ENCODE results near the gene CAV3. TPM values are rescaled to one million over a fixed set of nuclear protein-coding genes. Genes with fewer than 3 reads are reported as not detected.

CAV3 gene
- total and polyA plus RNA-seq, 9 donors, result 0.15 to 0.23 TPM; not detected in 7

GRCh38 chr3:8727605-8728512, 5.7 kb upstream of the CAV3 start:
- Histone ChIP-seq H3K27me3 (no peaks in the 10 kb centered on the region), H3K4me3 (no peak overlapping the region), H3K27ac (no peak overlapping the region), H3K9me3 (no peaks in the 10 kb centered on the region), H3K36me3 (no peaks in the 10 kb centered on the region), H3K4me1 (ENCODE audit: insufficient read depth) (no peaks in the 10 kb centered on the region)
- TF ChIP-seq, protein P1, sequence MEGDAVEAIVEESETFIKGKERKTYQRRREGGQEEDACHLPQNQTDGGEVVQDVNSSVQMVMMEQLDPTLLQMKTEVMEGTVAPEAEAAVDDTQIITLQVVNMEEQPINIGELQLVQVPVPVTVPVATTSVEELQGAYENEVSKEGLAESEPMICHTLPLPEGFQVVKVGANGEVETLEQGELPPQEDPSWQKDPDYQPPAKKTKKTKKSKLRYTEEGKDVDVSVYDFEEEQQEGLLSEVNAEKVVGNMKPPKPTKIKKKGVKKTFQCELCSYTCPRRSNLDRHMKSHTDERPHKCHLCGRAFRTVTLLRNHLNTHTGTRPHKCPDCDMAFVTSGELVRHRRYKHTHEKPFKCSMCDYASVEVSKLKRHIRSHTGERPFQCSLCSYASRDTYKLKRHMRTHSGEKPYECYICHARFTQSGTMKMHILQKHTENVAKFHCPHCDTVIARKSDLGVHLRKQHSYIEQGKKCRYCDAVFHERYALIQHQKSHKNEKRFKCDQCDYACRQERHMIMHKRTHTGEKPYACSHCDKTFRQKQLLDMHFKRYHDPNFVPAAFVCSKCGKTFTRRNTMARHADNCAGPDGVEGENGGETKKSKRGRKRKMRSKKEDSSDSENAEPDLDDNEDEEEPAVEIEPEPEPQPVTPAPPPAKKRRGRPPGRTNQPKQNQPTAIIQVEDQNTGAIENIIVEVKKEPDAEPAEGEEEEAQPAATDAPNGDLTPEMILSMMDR (IDR thresholded peaks at IDR 0.05), result no peak
- no peak for TF ChIP-seq POLR2A (IDR thresholded peaks at IDR 0.05)
- no peak for TF ChIP-seq EP300 (IDR thresholded peaks at IDR 0.05)
- no peak for DNase-seq
- WGBS, 3 donors, result 83 to 86% (median 84%) methylated on average over 9 of the region's 9 CpGs
- intact Hi-C loops (cut with DNase I), result no loop called here

GRCh38 chr3:8729479-8729878, 4.1 kb upstream of the CAV3 start:
- 96 to 99% (median 98%) methylated on average over 3 of the region's 3 CpGs for WGBS, 3 donors
- DNase-seq, result no peak
- H3K27me3 ChIP-seq, result no peaks in the 10 kb centered on the region
- H3K4me1 ChIP-seq (ENCODE audit: insufficient read depth), result no peaks in the 10 kb centered on the region
- H3K27ac ChIP-seq, result no peak overlapping the region
- intact Hi-C loops (cut with DNase I), result no loop called here
- H3K36me3 ChIP-seq, result no peaks in the 10 kb centered on the region
- TF ChIP-seq EP300 (IDR thresholded peaks at IDR 0.05), result no peak
- TF ChIP-seq, protein P1 (IDR thresholded peaks at IDR 0.05), result no peak
- no peak for TF ChIP-seq POLR2A (IDR thresholded peaks at IDR 0.05)
- H3K9me3 ChIP-seq, result no peaks in the 10 kb centered on the region
- no peak overlapping the region for H3K4me3 ChIP-seq

GRCh38 chr3:8730656-8731055, 2.9 kb upstream of the CAV3 start:
- Histone ChIP-seq H3K4me1 (ENCODE audit: insufficient read depth) (no peaks in the 10 kb centered on the region), H3K4me3 (no peak overlapping the region), H3K9me3 (no peaks in the 10 kb centered on the region), H3K27me3 (no peaks in the 10 kb centered on the region), H3K36me3 (no peaks in the 10 kb centered on the region), H3K27ac (no peak overlapping the region)
- TF ChIP-seq, protein P1 (IDR thresholded peaks at IDR 0.05), result no peak
- TF ChIP-seq POLR2A (IDR thresholded peaks at IDR 0.05) (no peak), EP300 (IDR thresholded peaks at IDR 0.05) (no peak)
- WGBS, 3 donors, result 51 to 60% (median 59%) methylated on average over 3 of the region's 3 CpGs
- no peak for DNase-seq
- intact Hi-C loops (cut with DNase I), result no loop called here

DNA sequence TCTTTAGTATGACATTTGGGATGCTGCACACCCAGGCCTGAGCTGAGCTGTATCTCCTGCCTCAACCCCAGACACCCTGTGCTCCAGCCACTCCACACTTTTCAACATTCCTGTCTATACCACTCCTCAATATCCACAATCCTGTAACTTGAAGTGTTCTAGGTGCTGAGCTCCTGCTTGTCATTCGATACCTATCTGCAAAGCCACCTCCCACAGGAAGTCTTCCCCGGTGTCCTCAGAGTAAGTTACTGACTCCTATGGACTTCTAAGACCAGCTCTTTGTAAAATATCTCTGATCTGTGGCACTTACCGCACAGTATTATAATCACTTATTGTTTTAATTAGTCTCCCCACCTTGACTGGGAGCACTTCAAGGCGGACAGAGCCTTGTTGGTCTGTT, 1.2 kb upstream of the CAV3 start:
- WGBS, 3 donors, result 79 to 93% (median 81%) methylated on average over 4 of the region's 4 CpGs
- no peak overlapping the region for H3K27ac ChIP-seq
- H3K9me3 ChIP-seq, result no peaks in the 10 kb centered on the region
- DNase-seq, result no peak
- no peaks in the 10 kb centered on the region for H3K27me3 ChIP-seq
- no peak overlapping the region for H3K4me3 ChIP-seq
- TF ChIP-seq POLR2A (IDR thresholded peaks at IDR 0.05), result no peak
- TF ChIP-seq EP300 (IDR thresholded peaks at IDR 0.05), result no peak
- TF ChIP-seq, protein P1 (IDR thresholded peaks at IDR 0.05), result no peak
- intact Hi-C loops (cut with DNase I), result no loop called here
- no peaks in the 10 kb centered on the region for H3K36me3 ChIP-seq
- H3K4me1 ChIP-seq (ENCODE audit: insufficient read depth), result no peaks in the 10 kb centered on the region

Data from ovary (tissue), 9 donors.